ENCODE results near the gene KCTD12. TPM values are rescaled to one million over a fixed set of nuclear protein-coding genes. Genes with fewer than 3 reads are reported as not detected.

Gene KCTD12
- polyA plus RNA-seq, 3 donors = 30.9 to 67.1 (median 31.2) TPM

DNA sequence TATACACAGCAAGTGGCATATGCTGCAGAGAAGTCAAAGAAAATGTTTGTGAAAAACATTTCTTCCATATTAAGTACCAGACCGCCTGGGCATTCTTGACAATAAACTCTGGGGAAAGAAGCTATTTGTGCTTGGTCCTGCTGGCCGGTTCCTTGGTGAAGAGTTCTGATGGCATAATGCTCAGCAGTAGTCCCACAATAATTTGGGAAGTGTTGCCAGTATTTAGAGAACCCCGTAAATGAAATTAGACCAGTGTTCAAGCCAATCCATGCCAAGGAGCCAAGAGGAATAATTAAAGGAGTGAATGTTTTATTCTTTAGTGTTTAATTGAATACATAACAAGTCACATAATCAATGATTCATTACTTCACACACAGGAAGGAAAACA lies 6.3 kb downstream of the KCTD12 start:
- peaks cover 0 to 2% (median 0%) of the 10 kb centered on the region in 3 donors for H3K27me3 Mint-ChIP-seq (ENCODE audit: low read depth in 3 of 3)
- peak overlapping the region; percentile 78 to 96 for H3K27ac ChIP-seq (ENCODE audit: low read depth in 1 of 2, low read length in 2 of 2)
- intact Hi-C loops (cut with micrococcal nuclease) = loop anchor here (5.0 to 10.0 kb wide), 5 partner anchors 57 to 445 kb away; partner anchors contain the start of genes CLN5 (in 1 of the 2) and MYCBP2 (in 1 of the 2)
- peaks cover 45% of the 10 kb centered on the region for H3K4me1 Mint-ChIP-seq
- no peaks in the 10 kb centered on the region for H3K27me3 ChIP-seq (ENCODE audit: control insufficient read depth in 2 of 2, insufficient read depth in 2 of 2, low read length in 2 of 2)
- 0% methylated on average over 1 of the region's 3 CpGs for WGBS (ENCODE audit: insufficient coverage)
- H4K20me1 ChIP-seq (ENCODE audit: insufficient read depth, low read length) = peaks cover 20% of the 10 kb centered on the region
- peaks cover 28 to 54% of the 10 kb centered on the region in 2 donors for H3K4me1 ChIP-seq (ENCODE audit: control insufficient read depth in 1 of 2, insufficient read depth in 2 of 2, low read length in 2 of 2)
- no peak overlapping the region for H2AFZ ChIP-seq (ENCODE audit: insufficient read depth, low read depth, low read length, poor library complexity, severe bottlenecking)
- peaks cover 0 to 2% (median 0%) of the 10 kb centered on the region in 7 donors for H3K9me3 Mint-ChIP-seq
- H3K27ac Mint-ChIP-seq = peak overlapping the region; percentile 94 to 98 (median 97)
- H3K9ac ChIP-seq (ENCODE audit: insufficient read depth, low read length, poor library complexity, severe bottlenecking) = peak overlapping the region; percentile 54
- H3K36me3 Mint-ChIP-seq = peaks cover 22 to 36% of the 10 kb centered on the region in 2 donors
- H3K36me3 ChIP-seq (replicated peaks in 1 of 2; ENCODE audit: control insufficient read depth in 1 of 2, insufficient read depth in 2 of 2, low read length in 2 of 2) = peaks cover 0 to 5% of the 10 kb centered on the region in 2 donors
- peak overlapping the region; percentile 31 to 62 for H3K4me3 Mint-ChIP-seq
- peaks cover 70% of the 10 kb centered on the region for H3K79me2 ChIP-seq (ENCODE audit: insufficient read depth, low read length)
- H3K4me2 ChIP-seq (replicated peaks; ENCODE audit: extremely low read depth, low read length, poor library complexity, severe bottlenecking) = peak overlapping the region; percentile 85
- TF ChIP-seq, protein P1, sequence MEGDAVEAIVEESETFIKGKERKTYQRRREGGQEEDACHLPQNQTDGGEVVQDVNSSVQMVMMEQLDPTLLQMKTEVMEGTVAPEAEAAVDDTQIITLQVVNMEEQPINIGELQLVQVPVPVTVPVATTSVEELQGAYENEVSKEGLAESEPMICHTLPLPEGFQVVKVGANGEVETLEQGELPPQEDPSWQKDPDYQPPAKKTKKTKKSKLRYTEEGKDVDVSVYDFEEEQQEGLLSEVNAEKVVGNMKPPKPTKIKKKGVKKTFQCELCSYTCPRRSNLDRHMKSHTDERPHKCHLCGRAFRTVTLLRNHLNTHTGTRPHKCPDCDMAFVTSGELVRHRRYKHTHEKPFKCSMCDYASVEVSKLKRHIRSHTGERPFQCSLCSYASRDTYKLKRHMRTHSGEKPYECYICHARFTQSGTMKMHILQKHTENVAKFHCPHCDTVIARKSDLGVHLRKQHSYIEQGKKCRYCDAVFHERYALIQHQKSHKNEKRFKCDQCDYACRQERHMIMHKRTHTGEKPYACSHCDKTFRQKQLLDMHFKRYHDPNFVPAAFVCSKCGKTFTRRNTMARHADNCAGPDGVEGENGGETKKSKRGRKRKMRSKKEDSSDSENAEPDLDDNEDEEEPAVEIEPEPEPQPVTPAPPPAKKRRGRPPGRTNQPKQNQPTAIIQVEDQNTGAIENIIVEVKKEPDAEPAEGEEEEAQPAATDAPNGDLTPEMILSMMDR (IDR thresholded peaks at IDR 0.05) = no peak
- DNase-seq = no peak
- H3K4me3 ChIP-seq (replicated peaks in 1 of 3; ENCODE audit: low read depth in 2 of 3, low read length in 3 of 3) = peak overlapping the region; percentile 18 to 96 (median 43)
- H3K9me3 ChIP-seq (replicated peaks in 1 of 2; ENCODE audit: control insufficient read depth in 1 of 2, insufficient read depth in 1 of 2, low read length in 2 of 2) = no peaks in the 10 kb centered on the region

DNA sequence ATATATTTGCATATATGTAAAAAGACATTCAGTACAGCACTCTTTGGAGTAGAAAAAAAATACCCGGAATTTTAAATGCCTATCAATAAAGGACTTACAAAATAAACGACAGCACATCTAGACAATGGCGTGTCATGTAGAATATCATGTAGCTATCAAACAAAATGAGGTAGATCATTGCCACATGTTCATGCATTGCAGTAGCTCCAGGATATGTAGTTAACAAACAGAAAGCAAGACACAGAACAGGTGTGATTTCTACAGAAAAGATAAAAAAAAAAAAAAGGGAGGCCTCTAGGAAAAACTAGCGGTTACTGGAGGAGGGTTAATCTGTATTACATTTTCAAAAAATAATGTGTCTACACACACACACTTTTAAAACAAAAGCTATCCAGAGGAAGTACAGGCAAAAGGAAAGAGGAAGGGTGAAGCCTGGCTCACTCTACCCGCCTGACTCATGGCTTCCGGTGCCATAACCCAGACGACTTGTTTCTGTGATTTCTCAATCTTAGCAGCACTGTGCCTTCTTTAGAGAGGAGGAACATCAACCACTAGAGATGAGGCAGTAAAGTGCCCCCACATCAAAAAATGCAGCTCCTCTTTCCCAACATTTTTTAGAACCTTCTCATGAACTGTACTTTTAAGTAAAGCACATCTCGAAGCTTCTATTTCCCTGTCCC lies 6.9 kb downstream of the KCTD12 start:
- Histone ChIP-seq H3K27ac (ENCODE audit: low read depth in 1 of 2, low read length in 2 of 2) (peak overlapping the region; percentile 78 to 96), H3K4me2 (replicated peaks; ENCODE audit: extremely low read depth, low read length, poor library complexity, severe bottlenecking) (peak overlapping the region; percentile 85), H3K36me3 (replicated peaks in 1 of 2; ENCODE audit: control insufficient read depth in 1 of 2, insufficient read depth in 2 of 2, low read length in 2 of 2) (peaks cover 0 to 5% of the 10 kb centered on the region in 2 donors), H3K4me1 (ENCODE audit: control insufficient read depth in 1 of 2, insufficient read depth in 2 of 2, low read length in 2 of 2) (peaks cover 32 to 60% of the 10 kb centered on the region in 2 donors), H3K9me3 (replicated peaks in 1 of 2; ENCODE audit: control insufficient read depth in 1 of 2, insufficient read depth in 1 of 2, low read length in 2 of 2) (no peaks in the 10 kb centered on the region), H3K79me2 (ENCODE audit: insufficient read depth, low read length) (peaks cover 65% of the 10 kb centered on the region), H3K27me3 (ENCODE audit: control insufficient read depth in 2 of 2, insufficient read depth in 2 of 2, low read length in 2 of 2) (no peaks in the 10 kb centered on the region), H3K4me3 (replicated peaks in 1 of 3; ENCODE audit: low read depth in 2 of 3, low read length in 3 of 3) (peak overlapping the region; percentile 18 to 96 (median 43)), H3K9ac (ENCODE audit: insufficient read depth, low read length, poor library complexity, severe bottlenecking) (peak overlapping the region; percentile 56), H2AFZ (ENCODE audit: insufficient read depth, low read depth, low read length, poor library complexity, severe bottlenecking) (no peak overlapping the region), H4K20me1 (ENCODE audit: insufficient read depth, low read length) (peaks cover 14% of the 10 kb centered on the region)
- Mint-ChIP-seq H3K4me3 (peak overlapping the region; percentile 44 to 85), H3K9me3 (peaks cover 0 to 2% (median 0%) of the 10 kb centered on the region in 7 donors), H3K36me3 (peaks cover 22 to 33% of the 10 kb centered on the region in 2 donors), H3K27ac (peak overlapping the region; percentile 94 to 98 (median 97)), H3K27me3 (ENCODE audit: low read depth in 3 of 3) (no peaks in the 10 kb centered on the region), H3K4me1 (peaks cover 50% of the 10 kb centered on the region)
- WGBS (ENCODE audit: insufficient coverage) = 0% methylated on average over 3 of the region's 8 CpGs
- intact Hi-C loops (cut with micrococcal nuclease) = no loop called here
- DNase-seq = peak; percentile 95 to 99 (median 97)
- TF ChIP-seq, protein P1 (IDR thresholded peaks at IDR 0.05) = no peak
